HEK293T (cell line): ENCODE measurements around the gene ZNRF3.

Experiments
- CTCF ChIA-PET: fragments of 350-600 bp; formaldehyde crosslinking; extraction: SDS; loops from one replicate; lab custom pipeline; 2021; ENCODE audit warnings: antibody characterized with exemption, inconsistent platforms; lab: Yijun Ruan, JAX
- POLR2A ChIA-PET: fragments of 350-600 bp; formaldehyde crosslinking; extraction: SDS; loops from one replicate; lab custom pipeline; 2020; ENCODE audit warnings: antibody characterized with exemption, inconsistent platforms; lab: Yijun Ruan, JAX
- DNase-seq: peaks from one replicate; pipeline ENCODE4 v3.0.0; 2012; ENCODE audit warnings: mixed read lengths; ENCODE audit errors: extremely low spot score
- ARNT ChIP-seq: fragments of 450-650 bp; IDR thresholded peaks from 2 replicates; pipeline ENCODE4 v1.6.1; 2017; ENCODE audit warnings: mild to moderate bottlenecking
- BHLHE40 ChIP-seq: fragments of 450-650 bp; IDR thresholded peaks from 2 replicates; pipeline ENCODE4 v1.6.1; 2016; ENCODE audit warnings: mild to moderate bottlenecking, moderate library complexity, borderline replicate concordance
- CTBP1 ChIP-seq: fragments of 450-650 bp; IDR thresholded peaks from 2 replicates; pipeline ENCODE4 v1.6.1; 2016; ENCODE audit warnings: borderline replicate concordance
- ELF4 ChIP-seq: fragments of 450-650 bp; IDR thresholded peaks from 2 replicates; pipeline ENCODE4 v1.6.1; 2017; ENCODE audit warnings: antibody characterized with exemption
- FOXA1 ChIP-seq: fragments of 450-650 bp; IDR thresholded peaks from 2 replicates; pipeline ENCODE4 v1.6.1; 2016; ENCODE audit warnings: mild to moderate bottlenecking
- FOXK2 ChIP-seq: fragments of 450-650 bp; IDR thresholded peaks from 2 replicates; pipeline ENCODE4 v1.6.1; 2016; ENCODE audit warnings: mild to moderate bottlenecking
- FOXM1 ChIP-seq: fragments of 450-650 bp; IDR thresholded peaks from 2 replicates; pipeline ENCODE4 v1.6.1; 2017; ENCODE audit warnings: mild to moderate bottlenecking, borderline replicate concordance
- HDGF ChIP-seq: fragments of 450-650 bp; IDR thresholded peaks from 2 replicates; pipeline ENCODE4 v1.6.1; 2017; ENCODE audit warnings: antibody characterized with exemption, borderline replicate concordance
- L3MBTL2 ChIP-seq: fragments of 450-650 bp; conservative IDR thresholded peaks from 2 replicates; pipeline ENCODE4 v1.6.1; 2016; ENCODE audit warnings: mild to moderate bottlenecking
- LEF1 ChIP-seq: fragments of 450-650 bp; IDR thresholded peaks from 2 replicates; pipeline ENCODE4 v1.6.1; 2017; ENCODE audit warnings: mild to moderate bottlenecking, borderline replicate concordance
- NFRKB ChIP-seq: fragments of 450-650 bp; IDR thresholded peaks from 2 replicates; pipeline ENCODE4 v1.6.1; 2016; ENCODE audit warnings: mild to moderate bottlenecking, moderate library complexity
- SP1 ChIP-seq: fragments of 450-650 bp; IDR thresholded peaks from 2 replicates; pipeline ENCODE4 v1.6.1; 2017
- SUZ12 ChIP-seq: fragments of 450-650 bp; IDR thresholded peaks from 2 replicates; pipeline ENCODE4 v1.6.1; 2016; ENCODE audit warnings: mild to moderate bottlenecking
- TARDBP ChIP-seq: fragments of 450-650 bp; IDR thresholded peaks from 2 replicates; pipeline ENCODE4 v1.6.1; 2016
- ZNF384 ChIP-seq: fragments of 450-650 bp; IDR thresholded peaks from 2 replicates; pipeline ENCODE4 v1.6.1; 2016
- TF ChIP-seq, protein P1 (sequence below): fragments of 450-650 bp; IDR thresholded peaks from 2 replicates; pipeline ENCODE4 v1.6.1; 2016

ZNRF3 gene

GRCh38 chr22:29073618-29074275 lies 190.4 kb downstream of the ZNRF3 start:
- DNase-seq = no peak
- ChIA-PET POLR2A (interaction anchor here (1.1 kb wide), 1 partner anchor 10 kb away, joined by 3 read pairs; no protein-coding TSS in a partner anchor), CTCF (interaction anchor here (0.5 kb wide), 1 partner anchor 45 kb away, joined by 3 read pairs; no protein-coding TSS in a partner anchor)
- TF ChIP-seq HDGF = no peak
- TF ChIP-seq FOXK2 = no peak
- TF ChIP-seq TARDBP = no peak
- no peak for TF ChIP-seq ARNT
- TF ChIP-seq L3MBTL2 = no peak
- TF ChIP-seq ZNF384 = no peak
- no peak for TF ChIP-seq FOXM1
- no peak for TF ChIP-seq NFRKB

GRCh38 chr22:29074276-29074772 lies 191.0 kb downstream of the ZNRF3 start:
- CTCF ChIA-PET = interaction anchor here (0.5 to 0.6 kb wide), 2 partner anchors 45 to 1116 kb away, joined by 3 read pairs; no protein-coding TSS in a partner anchor
- POLR2A ChIA-PET = interaction anchor here (1.1 kb wide), 1 partner anchor 11 kb away, joined by 3 read pairs; no protein-coding TSS in a partner anchor
- TF ChIP-seq ARNT (no peak), FOXA1 (no peak), LEF1 (no peak), ELF4 (no peak), FOXK2 (no peak), ZNF384 (no peak), CTBP1 (no peak), SP1 (no peak), FOXM1 (no peak), L3MBTL2 (no peak), SUZ12 (no peak), BHLHE40 (no peak), HDGF (no peak), TARDBP (no peak), NFRKB (no peak)
- TF ChIP-seq, protein P1, sequence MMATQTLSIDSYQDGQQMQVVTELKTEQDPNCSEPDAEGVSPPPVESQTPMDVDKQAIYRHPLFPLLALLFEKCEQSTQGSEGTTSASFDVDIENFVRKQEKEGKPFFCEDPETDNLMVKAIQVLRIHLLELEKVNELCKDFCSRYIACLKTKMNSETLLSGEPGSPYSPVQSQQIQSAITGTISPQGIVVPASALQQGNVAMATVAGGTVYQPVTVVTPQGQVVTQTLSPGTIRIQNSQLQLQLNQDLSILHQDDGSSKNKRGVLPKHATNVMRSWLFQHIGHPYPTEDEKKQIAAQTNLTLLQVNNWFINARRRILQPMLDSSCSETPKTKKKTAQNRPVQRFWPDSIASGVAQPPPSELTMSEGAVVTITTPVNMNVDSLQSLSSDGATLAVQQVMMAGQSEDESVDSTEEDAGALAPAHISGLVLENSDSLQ = no peak
- no peak for DNase-seq

GRCh38 chr22:29078036-29078868 lies 194.9 kb downstream of the ZNRF3 start:
- DNase-seq = no peak
- peak; percentile 59; the same call in 1 of the 2 replicates for TF ChIP-seq ZNF384
- TF ChIP-seq L3MBTL2 = no peak
- ChIA-PET CTCF (interaction anchor here (1.2 to 2.6 kb wide), 2 partner anchors 38 to 75 kb away, joined by 6 to 10 read pairs; no protein-coding TSS in a partner anchor), POLR2A (no interaction called here)

- no peak for TF ChIP-seq FOXM1
- TF ChIP-seq FOXK2 = no peak
- no peak for TF ChIP-seq ARNT
- no peak for TF ChIP-seq BHLHE40
- TF ChIP-seq ELF4 = no peak
- TF ChIP-seq CTBP1 = no peak
- TF ChIP-seq TARDBP = no peak
- no peak for TF ChIP-seq L3MBTL2
- no peak for TF ChIP-seq ZNF384
- TF ChIP-seq HDGF = no peak
- no peak for TF ChIP-seq SUZ12
- TF ChIP-seq, protein P1 = no peak
- TF ChIP-seq FOXA1 = no peak
- TF ChIP-seq LEF1 = no peak
- TF ChIP-seq NFRKB = no peak
- no peak for TF ChIP-seq SP1
- ChIA-PET POLR2A (no interaction called here), CTCF (interaction anchor here (0.6 to 2.6 kb wide), 3 partner anchors 38 to 634 kb away, joined by 3 to 10 read pairs (median 6); no protein-coding TSS in a partner anchor)
- no peak for DNase-seq
Observed at GRCh38 chr22:29078869-29079207, 195.5 kb downstream of the ZNRF3 start.

DNA sequence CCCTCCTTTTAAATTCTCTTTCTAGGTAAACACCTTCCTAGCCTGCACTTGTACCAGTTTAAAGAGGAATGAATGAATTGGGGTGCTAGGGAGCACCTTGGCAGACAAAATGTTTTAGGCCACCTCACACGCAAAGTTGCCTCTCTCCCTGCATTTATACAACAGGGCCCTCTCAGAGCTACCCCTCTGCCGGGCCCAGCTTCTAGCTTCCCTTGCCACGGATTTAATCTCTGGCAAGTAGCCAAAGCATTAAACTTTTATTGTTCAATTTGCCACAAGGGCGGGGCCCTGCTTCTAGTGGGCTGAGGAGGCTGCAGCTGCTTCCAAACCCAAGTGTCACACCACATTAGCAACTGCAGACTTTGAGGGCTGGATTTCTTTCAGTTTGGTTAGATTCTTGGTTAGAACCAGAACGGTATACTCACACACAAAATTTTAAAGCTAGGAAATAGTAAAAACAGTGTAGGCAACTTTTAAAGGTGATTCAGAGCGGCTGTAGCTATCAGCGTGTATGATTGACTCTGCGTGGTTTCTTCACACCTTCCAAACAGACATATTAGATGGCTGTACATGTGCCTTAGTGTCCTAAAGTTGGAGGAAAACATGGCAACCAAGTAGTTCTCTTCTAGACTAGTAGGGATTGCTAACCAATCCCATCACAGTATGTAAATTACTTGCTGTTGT lies 196.0 kb downstream of the ZNRF3 start:
- TF ChIP-seq BHLHE40 = no peak
- TF ChIP-seq, protein P1 = no peak
- TF ChIP-seq CTBP1 = no peak
- peak; percentile 71; the same call in 1 of the 2 replicates for TF ChIP-seq L3MBTL2
- TF ChIP-seq TARDBP = no peak
- ChIA-PET POLR2A (no interaction called here), CTCF (interaction anchor here (0.6 to 2.6 kb wide), 4 partner anchors 39 to 634 kb away, joined by 3 to 10 read pairs (median 4); no protein-coding TSS in a partner anchor)
- peak; percentile 79 for DNase-seq
